HUES6 (cell line): ENCODE results near the gene LHFPL2.

Experiments used
- H3K27ac ChIP-seq: 2 replicates; pipeline ENCODE4 v1.7.0; 2013; ENCODE audit warnings: low read depth, mild to moderate bottlenecking, low read length, inconsistent platforms
- H3K27me3 ChIP-seq: 2 replicates; pipeline ENCODE4 v1.6.1; 2013; ENCODE audit warnings: low read length; ENCODE audit not compliant: control insufficient read depth, insufficient read depth
- H3K36me3 ChIP-seq: 2 replicates; pipeline ENCODE4 v1.6.1; 2013; ENCODE audit warnings: low read length; ENCODE audit not compliant: control insufficient read depth, insufficient read depth
- H3K4me1 ChIP-seq: 2 replicates; pipeline ENCODE4 v1.6.1; 2013; ENCODE audit warnings: low read length; ENCODE audit not compliant: control insufficient read depth, insufficient read depth
- H3K4me3 ChIP-seq: 2 replicates; pipeline ENCODE4 v1.5.1; 2013; ENCODE audit warnings: low read depth, low read length
- H3K9ac ChIP-seq: one replicate; pipeline ENCODE4 v1.6.1; 2013; ENCODE audit warnings: mild to moderate bottlenecking, low read length
- H3K9me3 ChIP-seq: 2 replicates; pipeline ENCODE4 v1.6.1; 2013; ENCODE audit warnings: low read depth, low read length; ENCODE audit not compliant: control insufficient read depth, insufficient read depth

LHFPL2 gene

GRCh38 chr5:78568212-78568611 lies 80.4 kb downstream of the LHFPL2 start:
- Histone ChIP-seq H3K4me1 (peaks cover 25% of the 10 kb centered on the region), H3K27ac (no peak overlapping the region), H3K9ac (no peak overlapping the region), H3K27me3 (no peaks in the 10 kb centered on the region), H3K4me3 (no peak overlapping the region), H3K9me3 (no peaks in the 10 kb centered on the region), H3K36me3 (peaks cover 8% of the 10 kb centered on the region; the same call in 1 of the 2 replicates)

- Histone ChIP-seq H3K9ac (no peak overlapping the region), H3K27me3 (no peaks in the 10 kb centered on the region), H3K4me3 (no peak overlapping the region), H3K9me3 (no peaks in the 10 kb centered on the region), H3K4me1 (peaks cover 25% of the 10 kb centered on the region), H3K36me3 (peaks cover 8% of the 10 kb centered on the region; the same call in 1 of the 2 replicates), H3K27ac (no peak overlapping the region)
Observed at GRCh38 chr5:78567617-78568016, 81.0 kb downstream of the LHFPL2 start.

- Histone ChIP-seq H3K27ac (no peak overlapping the region), H3K36me3 (peaks cover 8% of the 10 kb centered on the region; the same call in 1 of the 2 replicates)
Observed at GRCh38 chr5:78566747-78567425, 81.7 kb downstream of the LHFPL2 start.

GRCh38 chr5:78565395-78565794 lies 83.2 kb downstream of the LHFPL2 start:
- H3K27ac ChIP-seq, result no peak overlapping the region
- H3K9me3 ChIP-seq, result no peaks in the 10 kb centered on the region
- peaks cover 25% of the 10 kb centered on the region for H3K4me1 ChIP-seq
- no peak overlapping the region for H3K9ac ChIP-seq
- H3K27me3 ChIP-seq, result no peaks in the 10 kb centered on the region
- H3K36me3 ChIP-seq, result peaks cover 8% of the 10 kb centered on the region; the same call in 1 of the 2 replicates
- no peak overlapping the region for H3K4me3 ChIP-seq

More at GRCh38 chr5:78566747-78567425, 81.7 kb downstream of the LHFPL2 start:
- H3K27me3 ChIP-seq, result no peaks in the 10 kb centered on the region
- no peak overlapping the region for H3K9ac ChIP-seq
- H3K4me1 ChIP-seq, result peaks cover 25% of the 10 kb centered on the region
- no peaks in the 10 kb centered on the region for H3K9me3 ChIP-seq
- H3K4me3 ChIP-seq, result no peak overlapping the region

- Histone ChIP-seq H3K27me3 (no peaks in the 10 kb centered on the region), H3K4me1 (peaks cover 8% of the 10 kb centered on the region), H3K4me3 (no peak overlapping the region), H3K36me3 (peaks cover 8% of the 10 kb centered on the region; the same call in 1 of the 2 replicates), H3K27ac (no peak overlapping the region), H3K9ac (no peak overlapping the region), H3K9me3 (no peaks in the 10 kb centered on the region)
Observed at GRCh38 chr5:78563621-78564020, 85.0 kb downstream of the LHFPL2 start.

GRCh38 chr5:78562714-78563330 lies 85.8 kb downstream of the LHFPL2 start:
- Histone ChIP-seq H3K4me3 (no peak overlapping the region), H3K4me1 (peaks cover 1% of the 10 kb centered on the region; the same call in 1 of the 2 replicates)

GRCh38 chr5:78562001-78562400 lies 86.6 kb downstream of the LHFPL2 start:
- H3K9me3 ChIP-seq, result no peaks in the 10 kb centered on the region
- no peak overlapping the region for H3K4me3 ChIP-seq
- peaks cover 8% of the 10 kb centered on the region; the same call in 1 of the 2 replicates for H3K36me3 ChIP-seq
- no peak overlapping the region for H3K9ac ChIP-seq
- no peak overlapping the region for H3K27ac ChIP-seq
- H3K27me3 ChIP-seq, result no peaks in the 10 kb centered on the region
- H3K4me1 ChIP-seq, result no peaks in the 10 kb centered on the region

More at GRCh38 chr5:78562714-78563330, 85.8 kb downstream of the LHFPL2 start:
- Histone ChIP-seq H3K9me3 (no peaks in the 10 kb centered on the region), H3K9ac (no peak overlapping the region), H3K27me3 (no peaks in the 10 kb centered on the region), H3K27ac (no peak overlapping the region), H3K36me3 (peaks cover 8% of the 10 kb centered on the region; the same call in 1 of the 2 replicates)

GRCh38 chr5:78561261-78561660 lies 87.3 kb downstream of the LHFPL2 start:
- Histone ChIP-seq H3K27me3 (no peaks in the 10 kb centered on the region), H3K4me1 (no peaks in the 10 kb centered on the region), H3K9me3 (no peaks in the 10 kb centered on the region), H3K27ac (no peak overlapping the region), H3K9ac (no peak overlapping the region), H3K4me3 (no peak overlapping the region), H3K36me3 (peaks cover 8% of the 10 kb centered on the region; the same call in 1 of the 2 replicates)

- Histone ChIP-seq H3K27ac (no peak overlapping the region), H3K4me1 (no peaks in the 10 kb centered on the region), H3K9ac (no peak overlapping the region), H3K27me3 (no peaks in the 10 kb centered on the region), H3K4me3 (no peak overlapping the region), H3K9me3 (no peaks in the 10 kb centered on the region), H3K36me3 (peaks cover 8% of the 10 kb centered on the region; the same call in 1 of the 2 replicates)
Observed at GRCh38 chr5:78560000-78560855, 88.3 kb downstream of the LHFPL2 start.

- Histone ChIP-seq H3K27ac (no peak overlapping the region), H3K36me3 (no peaks in the 10 kb centered on the region), H3K9ac (no peak overlapping the region), H3K4me3 (no peak overlapping the region), H3K4me1 (no peaks in the 10 kb centered on the region), H3K9me3 (no peaks in the 10 kb centered on the region), H3K27me3 (no peaks in the 10 kb centered on the region)
Observed at GRCh38 chr5:78557601-78558000, 91.0 kb downstream of the LHFPL2 start.
